ENCODE results near the gene CSAG1.
"Not testable (repeated sequence)": the region's sequence is repeated elsewhere in the genome, so short reads cannot be mapped to it uniquely, and the experiment has no call there.

The CSAG1 gene

GRCh38 chrX:152697952-152698931, 35.3 kb downstream of the CSAG1 start, which contains the start of gene MAGEA3:
Gene MAGEA3 (plus strand): TSS chrX:152698794. CDS start chrX:152700833, 2,039 bp downstream.
- not testable (repeated sequence) for DNase-seq

GRCh38 chrX:152681012-152681411, 52.5 kb downstream of the CSAG1 start:
- not testable (repeated sequence) for DNase-seq

Data from NCI-H748 treated with DMSO at 0.1 percent for 48 hours (cell line).